ENCODE data around the gene TM2D3.
"Not testable (repeated sequence)": the region's sequence is repeated elsewhere in the genome, so short reads cannot be mapped to it uniquely, and the experiment has no call there.

Gene TM2D3

GRCh38 chr15:101654624-101655337, 2.6 kb upstream of the TM2D3 start:
- DNase-seq = peak; percentile 6

GRCh38 chr15:101654171-101654570, 2.0 kb upstream of the TM2D3 start:
- DNase-seq = no peak

- no peak for DNase-seq
These were observed 727 bp upstream of the TM2D3 start for GRCh38 chr15:101652786-101653430.

- no peak for DNase-seq
These were observed 555 bp downstream of the TM2D3 start for GRCh38 chr15:101651554-101652097.

GRCh38 chr15:101650145-101650544, 2.0 kb downstream of the TM2D3 start:
- no peak for DNase-seq

GRCh38 chr15:101648356-101648755, 3.8 kb downstream of the TM2D3 start:
- DNase-seq = no peak

- DNase-seq = no peak
These were observed 4.9 kb downstream of the TM2D3 start for GRCh38 chr15:101647251-101647650.

- no peak for DNase-seq
These were observed 5.5 kb downstream of the TM2D3 start for GRCh38 chr15:101646672-101647071.

GRCh38 chr15:101642361-101642760, 9.8 kb downstream of the TM2D3 start:
- no peak for DNase-seq

- DNase-seq = no peak
These were observed 10.3 kb downstream of the TM2D3 start for GRCh38 chr15:101641894-101642293.

- peak; percentile 78 for DNase-seq
These were observed 10.9 kb downstream of the TM2D3 start for GRCh38 chr15:101641129-101641764.

GRCh38 chr15:101639667-101640066, 12.5 kb downstream of the TM2D3 start:
- no peak for DNase-seq

GRCh38 chr15:101637919-101638318, 14.3 kb downstream of the TM2D3 start:
- no peak for DNase-seq

- no peak for DNase-seq
These were observed 14.7 kb downstream of the TM2D3 start for GRCh38 chr15:101637516-101637915.

- DNase-seq = no peak
These were observed 15.1 kb downstream of the TM2D3 start for GRCh38 chr15:101637038-101637437.

GRCh38 chr15:101635944-101636727, 16.0 kb downstream of the TM2D3 start:
- DNase-seq = no peak

- DNase-seq = no peak
These were observed 18.8 kb downstream of the TM2D3 start for GRCh38 chr15:101633356-101633755.

- DNase-seq = not testable (repeated sequence)
These were observed 25.5 kb downstream of the TM2D3 start for GRCh38 chr15:101626729-101627128.

- DNase-seq = no peak
These were observed 26.2 kb downstream of the TM2D3 start for GRCh38 chr15:101625980-101626379.

GRCh38 chr15:101625184-101625583, 27.0 kb downstream of the TM2D3 start:
- DNase-seq = no peak

- no peak for DNase-seq
These were observed 28.5 kb downstream of the TM2D3 start for GRCh38 chr15:101623367-101624304.

- DNase-seq = no peak
These were observed 30.2 kb downstream of the TM2D3 start for GRCh38 chr15:101621961-101622360.
